Measurements from ENCODE around the gene EGR1.

DNA sequence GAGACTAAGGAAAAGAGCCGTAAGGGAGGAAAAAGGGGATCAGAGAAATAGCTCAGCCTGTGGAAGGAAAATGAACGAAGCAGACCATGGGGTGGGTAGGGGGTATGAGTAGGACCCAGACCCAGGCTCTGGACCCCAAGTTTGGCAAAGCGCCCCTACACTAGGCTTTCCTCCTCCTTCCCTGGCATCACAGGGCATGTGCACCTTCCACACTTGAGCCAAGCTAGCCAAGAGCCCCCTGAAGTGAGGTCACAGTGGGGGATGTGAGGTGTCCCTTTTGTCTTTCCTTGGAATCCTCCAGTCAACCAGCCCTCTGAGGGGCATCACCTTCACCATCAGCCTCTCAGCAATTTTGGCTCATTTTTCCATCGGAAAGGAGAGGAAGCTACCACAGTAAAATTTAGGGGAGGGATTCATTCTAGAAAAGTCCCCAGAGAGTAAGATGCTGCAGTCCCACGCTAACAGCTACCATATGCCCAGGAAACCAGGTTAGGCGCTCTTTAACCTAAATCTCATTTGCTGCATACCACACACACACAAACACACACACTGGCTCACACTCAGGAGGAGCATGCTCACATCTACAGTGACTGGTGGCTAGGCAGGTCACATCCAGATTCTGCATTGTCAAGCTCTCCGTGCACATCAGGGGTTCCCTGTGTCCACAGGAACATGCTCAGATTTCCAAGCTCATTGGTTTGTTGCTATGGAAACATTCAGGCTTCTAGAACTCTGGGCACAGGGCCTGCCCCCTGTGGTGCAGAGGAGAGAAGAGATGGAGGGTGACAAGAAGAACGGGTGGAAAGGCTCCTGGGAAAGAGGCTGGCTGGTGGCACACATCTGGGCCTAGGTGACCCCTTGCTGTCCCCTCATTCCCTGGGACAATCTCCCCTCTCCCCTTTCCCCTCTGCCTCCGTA is 16.5 kb upstream of the EGR1 start:
- TF ChIP-seq, protein P1, sequence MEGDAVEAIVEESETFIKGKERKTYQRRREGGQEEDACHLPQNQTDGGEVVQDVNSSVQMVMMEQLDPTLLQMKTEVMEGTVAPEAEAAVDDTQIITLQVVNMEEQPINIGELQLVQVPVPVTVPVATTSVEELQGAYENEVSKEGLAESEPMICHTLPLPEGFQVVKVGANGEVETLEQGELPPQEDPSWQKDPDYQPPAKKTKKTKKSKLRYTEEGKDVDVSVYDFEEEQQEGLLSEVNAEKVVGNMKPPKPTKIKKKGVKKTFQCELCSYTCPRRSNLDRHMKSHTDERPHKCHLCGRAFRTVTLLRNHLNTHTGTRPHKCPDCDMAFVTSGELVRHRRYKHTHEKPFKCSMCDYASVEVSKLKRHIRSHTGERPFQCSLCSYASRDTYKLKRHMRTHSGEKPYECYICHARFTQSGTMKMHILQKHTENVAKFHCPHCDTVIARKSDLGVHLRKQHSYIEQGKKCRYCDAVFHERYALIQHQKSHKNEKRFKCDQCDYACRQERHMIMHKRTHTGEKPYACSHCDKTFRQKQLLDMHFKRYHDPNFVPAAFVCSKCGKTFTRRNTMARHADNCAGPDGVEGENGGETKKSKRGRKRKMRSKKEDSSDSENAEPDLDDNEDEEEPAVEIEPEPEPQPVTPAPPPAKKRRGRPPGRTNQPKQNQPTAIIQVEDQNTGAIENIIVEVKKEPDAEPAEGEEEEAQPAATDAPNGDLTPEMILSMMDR (IDR thresholded peaks at IDR 0.05), result no peak
- TF ChIP-seq EZH2phosphoT487 (IDR thresholded peaks at IDR 0.05), result no peak
